SK-N-SH (cell line): Measurements from ENCODE around the gene FGD4.

Experiments
- MXI1 ChIP-seq: IDR thresholded peaks from 2 replicates; pipeline ENCODE4 v1.6.1; 2012; ENCODE audit warnings: mild to moderate bottlenecking, low read depth, low read length, improper control_type of control experiment
- RAD21 ChIP-seq: IDR thresholded peaks from 2 replicates; pipeline ENCODE4 v1.6.1; 2012; ENCODE audit warnings: mild to moderate bottlenecking, low read length
- TAF1 ChIP-seq: IDR thresholded peaks from 2 replicates; pipeline ENCODE4 v1.6.1; 2012; ENCODE audit warnings: low read depth, mild to moderate bottlenecking, low read length, moderate library complexity, borderline replicate concordance
- YY1 ChIP-seq: IDR thresholded peaks from 2 replicates; pipeline ENCODE4 v1.4.0; 2012; ENCODE audit warnings: low read depth, mild to moderate bottlenecking
- TF ChIP-seq, protein P1 (sequence below): fragments of 200-600 bp; sonication (generic); IDR thresholded peaks from 2 replicates; pipeline ENCODE4 v1.6.1; 2017; ENCODE audit warnings: antibody characterized with exemption, mild to moderate bottlenecking, moderate library complexity

DNA sequence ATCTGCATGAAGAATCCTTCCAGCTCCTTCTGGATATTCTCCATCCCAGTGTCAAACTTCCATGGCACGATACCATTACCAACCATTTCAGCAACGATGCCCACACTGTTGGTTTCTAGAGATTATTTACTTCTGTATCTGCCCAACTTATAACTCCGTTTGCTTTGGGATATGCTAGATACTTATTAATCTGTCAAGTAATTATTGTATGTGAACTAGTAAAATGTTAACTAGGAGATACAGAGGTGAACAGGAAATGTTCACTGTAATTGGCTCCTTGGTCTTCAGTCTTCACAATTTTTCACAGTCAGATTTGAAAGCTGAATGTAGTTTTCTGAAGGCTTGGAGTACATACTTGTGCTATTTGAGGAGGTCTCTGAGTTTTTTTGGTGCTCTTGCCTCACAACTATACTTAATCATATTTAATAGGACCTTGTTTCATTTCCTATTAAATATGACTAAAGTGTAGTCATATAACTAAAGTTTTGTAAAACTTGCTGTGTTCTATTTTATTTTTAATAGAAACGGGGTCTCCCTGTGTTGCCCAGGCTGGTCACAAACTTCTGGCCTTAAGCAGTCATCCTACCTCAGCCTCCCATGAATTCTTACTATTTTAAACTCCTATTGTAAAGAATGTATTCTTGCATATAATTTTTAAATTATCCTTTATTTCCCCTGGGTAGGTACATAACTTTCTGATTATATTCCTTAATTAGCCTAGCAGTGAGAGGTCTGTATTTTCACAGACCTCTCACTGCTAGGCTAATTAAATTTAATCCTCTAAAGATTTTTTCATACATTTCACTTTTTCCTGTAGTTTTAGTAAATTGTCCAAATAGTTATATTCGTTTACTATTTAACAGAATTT is 79.7 kb downstream of the FGD4 start:
- TF ChIP-seq, protein P1, sequence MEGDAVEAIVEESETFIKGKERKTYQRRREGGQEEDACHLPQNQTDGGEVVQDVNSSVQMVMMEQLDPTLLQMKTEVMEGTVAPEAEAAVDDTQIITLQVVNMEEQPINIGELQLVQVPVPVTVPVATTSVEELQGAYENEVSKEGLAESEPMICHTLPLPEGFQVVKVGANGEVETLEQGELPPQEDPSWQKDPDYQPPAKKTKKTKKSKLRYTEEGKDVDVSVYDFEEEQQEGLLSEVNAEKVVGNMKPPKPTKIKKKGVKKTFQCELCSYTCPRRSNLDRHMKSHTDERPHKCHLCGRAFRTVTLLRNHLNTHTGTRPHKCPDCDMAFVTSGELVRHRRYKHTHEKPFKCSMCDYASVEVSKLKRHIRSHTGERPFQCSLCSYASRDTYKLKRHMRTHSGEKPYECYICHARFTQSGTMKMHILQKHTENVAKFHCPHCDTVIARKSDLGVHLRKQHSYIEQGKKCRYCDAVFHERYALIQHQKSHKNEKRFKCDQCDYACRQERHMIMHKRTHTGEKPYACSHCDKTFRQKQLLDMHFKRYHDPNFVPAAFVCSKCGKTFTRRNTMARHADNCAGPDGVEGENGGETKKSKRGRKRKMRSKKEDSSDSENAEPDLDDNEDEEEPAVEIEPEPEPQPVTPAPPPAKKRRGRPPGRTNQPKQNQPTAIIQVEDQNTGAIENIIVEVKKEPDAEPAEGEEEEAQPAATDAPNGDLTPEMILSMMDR = no peak
- TF ChIP-seq YY1 (no peak), TAF1 (no peak), MXI1 (no peak), RAD21 (no peak)
